Measurements from ENCODE around the gene LHPP.

The LHPP gene

GRCh38 chr10:124532106-124532641, 70.6 kb downstream of the LHPP start:
- H3K27me3 ChIP-seq (ENCODE audit: insufficient read depth, low read depth) = no peaks in the 10 kb centered on the region
- H3K9ac ChIP-seq = no peak overlapping the region
- no peaks in the 10 kb centered on the region for H4K20me1 ChIP-seq (ENCODE audit: insufficient read depth)
- no peaks in the 10 kb centered on the region for H3K36me3 ChIP-seq (ENCODE audit: insufficient read depth)
- TF ChIP-seq, protein P1, sequence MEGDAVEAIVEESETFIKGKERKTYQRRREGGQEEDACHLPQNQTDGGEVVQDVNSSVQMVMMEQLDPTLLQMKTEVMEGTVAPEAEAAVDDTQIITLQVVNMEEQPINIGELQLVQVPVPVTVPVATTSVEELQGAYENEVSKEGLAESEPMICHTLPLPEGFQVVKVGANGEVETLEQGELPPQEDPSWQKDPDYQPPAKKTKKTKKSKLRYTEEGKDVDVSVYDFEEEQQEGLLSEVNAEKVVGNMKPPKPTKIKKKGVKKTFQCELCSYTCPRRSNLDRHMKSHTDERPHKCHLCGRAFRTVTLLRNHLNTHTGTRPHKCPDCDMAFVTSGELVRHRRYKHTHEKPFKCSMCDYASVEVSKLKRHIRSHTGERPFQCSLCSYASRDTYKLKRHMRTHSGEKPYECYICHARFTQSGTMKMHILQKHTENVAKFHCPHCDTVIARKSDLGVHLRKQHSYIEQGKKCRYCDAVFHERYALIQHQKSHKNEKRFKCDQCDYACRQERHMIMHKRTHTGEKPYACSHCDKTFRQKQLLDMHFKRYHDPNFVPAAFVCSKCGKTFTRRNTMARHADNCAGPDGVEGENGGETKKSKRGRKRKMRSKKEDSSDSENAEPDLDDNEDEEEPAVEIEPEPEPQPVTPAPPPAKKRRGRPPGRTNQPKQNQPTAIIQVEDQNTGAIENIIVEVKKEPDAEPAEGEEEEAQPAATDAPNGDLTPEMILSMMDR (conservative IDR thresholded peaks at IDR 0.05; ENCODE audit: low read depth, low read length) = peak; percentile 53
- H3K4me1 ChIP-seq (ENCODE audit: low read depth, poor library complexity, severe bottlenecking) = peaks cover 15% of the 10 kb centered on the region
- no peak overlapping the region for H3K27ac ChIP-seq
- no peak overlapping the region for H3K4me2 ChIP-seq
- H2AFZ ChIP-seq (ENCODE audit: low read depth) = no peak overlapping the region
- no peaks in the 10 kb centered on the region for H3K79me2 ChIP-seq (ENCODE audit: insufficient read depth, low read depth)
- H3K4me3 ChIP-seq (IDR thresholded peaks at IDR 0.05; ENCODE audit: insufficient read depth, low read depth, low read length) = no peak overlapping the region

DNA sequence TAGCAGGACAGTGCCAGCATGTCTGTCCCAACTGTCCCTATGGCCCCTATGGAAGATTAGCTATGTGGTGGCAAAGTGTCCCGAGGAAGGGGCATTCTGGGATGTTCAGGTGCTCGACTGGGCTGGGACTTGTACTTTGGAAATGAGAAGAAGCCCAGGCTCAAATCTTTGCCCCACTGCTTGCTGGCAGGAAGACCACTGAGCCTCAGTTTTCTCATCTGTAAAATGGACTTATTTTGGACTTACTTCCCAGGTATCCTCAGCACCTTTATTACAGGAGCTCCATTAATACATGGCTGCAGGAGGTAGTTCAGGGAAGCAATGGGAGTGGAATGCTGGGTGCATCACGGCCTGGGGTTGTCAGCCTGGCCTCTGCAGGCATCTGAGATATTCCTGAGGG, 71.2 kb downstream of the LHPP start:
- Histone ChIP-seq H3K27ac (no peak overlapping the region), H3K4me2 (no peak overlapping the region), H3K27me3 (ENCODE audit: insufficient read depth, low read depth) (no peaks in the 10 kb centered on the region), H2AFZ (ENCODE audit: low read depth) (no peak overlapping the region), H3K36me3 (ENCODE audit: insufficient read depth) (no peaks in the 10 kb centered on the region), H3K4me1 (ENCODE audit: low read depth, poor library complexity, severe bottlenecking) (peaks cover 15% of the 10 kb centered on the region), H3K79me2 (ENCODE audit: insufficient read depth, low read depth) (no peaks in the 10 kb centered on the region), H3K9ac (no peak overlapping the region), H3K4me3 (IDR thresholded peaks at IDR 0.05; ENCODE audit: insufficient read depth, low read depth, low read length) (no peak overlapping the region), H4K20me1 (ENCODE audit: insufficient read depth) (no peaks in the 10 kb centered on the region)
- TF ChIP-seq, protein P1 (conservative IDR thresholded peaks at IDR 0.05; ENCODE audit: low read depth, low read length) = no peak

- Histone ChIP-seq H3K27ac (no peak overlapping the region), H3K4me3 (IDR thresholded peaks at IDR 0.05; ENCODE audit: insufficient read depth, low read depth, low read length) (no peak overlapping the region), H3K4me2 (no peak overlapping the region), H2AFZ (ENCODE audit: low read depth) (no peak overlapping the region), H4K20me1 (ENCODE audit: insufficient read depth) (no peaks in the 10 kb centered on the region), H3K4me1 (ENCODE audit: low read depth, poor library complexity, severe bottlenecking) (peaks cover 15% of the 10 kb centered on the region), H3K27me3 (ENCODE audit: insufficient read depth, low read depth) (no peaks in the 10 kb centered on the region), H3K9ac (no peak overlapping the region), H3K79me2 (ENCODE audit: insufficient read depth, low read depth) (no peaks in the 10 kb centered on the region), H3K36me3 (ENCODE audit: insufficient read depth) (no peaks in the 10 kb centered on the region)
- TF ChIP-seq, protein P1 (conservative IDR thresholded peaks at IDR 0.05; ENCODE audit: low read depth, low read length) = no peak
These were observed 71.6 kb downstream of the LHPP start for GRCh38 chr10:124533266-124533665.

- no peaks in the 10 kb centered on the region for H3K27me3 ChIP-seq (ENCODE audit: insufficient read depth, low read depth)
- TF ChIP-seq, protein P1 (conservative IDR thresholded peaks at IDR 0.05; ENCODE audit: low read depth, low read length) = no peak
- no peaks in the 10 kb centered on the region for H4K20me1 ChIP-seq (ENCODE audit: insufficient read depth)
- H3K79me2 ChIP-seq (ENCODE audit: insufficient read depth, low read depth) = no peaks in the 10 kb centered on the region
- no peak overlapping the region for H3K4me3 ChIP-seq (IDR thresholded peaks at IDR 0.05; ENCODE audit: insufficient read depth, low read depth, low read length)
- H3K36me3 ChIP-seq (ENCODE audit: insufficient read depth) = no peaks in the 10 kb centered on the region
- no peak overlapping the region for H3K9ac ChIP-seq
- H3K4me2 ChIP-seq = no peak overlapping the region
- no peak overlapping the region for H2AFZ ChIP-seq (ENCODE audit: low read depth)
- no peak overlapping the region for H3K27ac ChIP-seq
- H3K4me1 ChIP-seq (ENCODE audit: low read depth, poor library complexity, severe bottlenecking) = peaks cover 14% of the 10 kb centered on the region
These were observed 72.7 kb downstream of the LHPP start for GRCh38 chr10:124534231-124534798.
